B cell (primary cell): ENCODE data around the gene KSR2.

Experiments used
- EZH2 ChIP-seq: IDR thresholded peaks from 2 replicates; pipeline ENCODE4 v1.6.1; 2012; ENCODE audit warnings: borderline replicate concordance, low read depth, mild to moderate bottlenecking, moderate library complexity, low read length; ENCODE audit not compliant: insufficient read depth, poor library complexity, severe bottlenecking
- TF ChIP-seq, protein P1 (sequence below): fragments of 200-600 bp; IDR thresholded peaks from one replicate; pipeline ENCODE4 v1.8.0; 2022; ENCODE audit warnings: antibody characterized with exemption, mild to moderate bottlenecking

- TF ChIP-seq, protein P1, sequence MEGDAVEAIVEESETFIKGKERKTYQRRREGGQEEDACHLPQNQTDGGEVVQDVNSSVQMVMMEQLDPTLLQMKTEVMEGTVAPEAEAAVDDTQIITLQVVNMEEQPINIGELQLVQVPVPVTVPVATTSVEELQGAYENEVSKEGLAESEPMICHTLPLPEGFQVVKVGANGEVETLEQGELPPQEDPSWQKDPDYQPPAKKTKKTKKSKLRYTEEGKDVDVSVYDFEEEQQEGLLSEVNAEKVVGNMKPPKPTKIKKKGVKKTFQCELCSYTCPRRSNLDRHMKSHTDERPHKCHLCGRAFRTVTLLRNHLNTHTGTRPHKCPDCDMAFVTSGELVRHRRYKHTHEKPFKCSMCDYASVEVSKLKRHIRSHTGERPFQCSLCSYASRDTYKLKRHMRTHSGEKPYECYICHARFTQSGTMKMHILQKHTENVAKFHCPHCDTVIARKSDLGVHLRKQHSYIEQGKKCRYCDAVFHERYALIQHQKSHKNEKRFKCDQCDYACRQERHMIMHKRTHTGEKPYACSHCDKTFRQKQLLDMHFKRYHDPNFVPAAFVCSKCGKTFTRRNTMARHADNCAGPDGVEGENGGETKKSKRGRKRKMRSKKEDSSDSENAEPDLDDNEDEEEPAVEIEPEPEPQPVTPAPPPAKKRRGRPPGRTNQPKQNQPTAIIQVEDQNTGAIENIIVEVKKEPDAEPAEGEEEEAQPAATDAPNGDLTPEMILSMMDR: no peak
- no peak for TF ChIP-seq EZH2
Observed at GRCh38 chr12:117674313-117674712, 294.5 kb downstream of the KSR2 start.
